HCT116 (cell line): ENCODE data around the gene CYP21A2.
"Not testable (repeated sequence)": the region's sequence is repeated elsewhere in the genome, so short reads cannot be mapped to it uniquely, and the experiment has no call there.

ENCODE experiments used
- ATF3 ChIP-seq: IDR thresholded peaks from 2 replicates; pipeline ENCODE4 v1.6.1; 2012
- CTCF ChIP-seq, 3 experiments: fragments of 200-600 bp in 1 of 3; sonication (generic) in 1 of 3; IDR thresholded peaks in 2 of 3; conservative IDR thresholded peaks in 1 of 3; 2 replicates each; pipeline ENCODE4 v1.5.1; 2012 to 2017; ENCODE audit warnings: low read depth in 2 of 3, low read length in 2 of 3, antibody characterized with exemption in 1 of 3, borderline replicate concordance in 1 of 3, control low read depth in 1 of 3, mild to moderate bottlenecking in 1 of 3, mixed read lengths in 1 of 3, mixed run types in 1 of 3, moderate library complexity in 1 of 3; ENCODE audit not compliant: insufficient read depth in 1 of 3
- EZH2 ChIP-seq: fragments of 200-600 bp; sonication (generic); IDR thresholded peaks from 2 replicates; pipeline ENCODE4 v1.6.1; 2017; ENCODE audit warnings: antibody characterized with exemption, mixed run types
- POLR2A ChIP-seq: IDR thresholded peaks from 2 replicates; pipeline ENCODE4 v1.7.0; 2011; ENCODE audit warnings: borderline replicate concordance; ENCODE audit not compliant: insufficient read depth, insufficient read length; ENCODE audit errors: extremely low read depth

- not testable (repeated sequence) for TF ChIP-seq CTCF (IDR thresholded peaks at IDR 0.05 in 2 of 3, conservative IDR thresholded peaks at IDR 0.05 in 1 of 3; ENCODE audit: borderline replicate concordance in 1 of 3, insufficient read depth in 1 of 3, low read depth in 2 of 3, low read length in 2 of 3); POLR2A; EZH2; ATF3
Observed at GRCh38 chr6:32037136-32037535, 1.1 kb upstream of the CYP21A2 start.
